Effector memory CD4-positive, alpha-beta T cell (primary cell): ENCODE results near the gene TLCD5.
A peak's percentile ranks its signal among the peaks of the same experiment; 100 is the strongest.

Source experiments
- DNase-seq, 3 donors: peaks; one replicate each; pipeline ENCODE4 v3.0.0-alpha.2; 2020
- H3K27ac ChIP-seq: 2 replicates; pipeline ENCODE4 v1.7.0; 2013; ENCODE audit warnings: mild to moderate bottlenecking, low read length, moderate library complexity; ENCODE audit not compliant: insufficient read depth, poor library complexity, severe bottlenecking
- H3K27me3 ChIP-seq: replicated peaks from 2 replicates; pipeline ENCODE4 v1.7.0; 2013; ENCODE audit warnings: mild to moderate bottlenecking, low read length; ENCODE audit not compliant: insufficient read depth, control insufficient read depth, poor library complexity, severe bottlenecking
- H3K36me3 ChIP-seq: 2 replicates; pipeline ENCODE4 v1.7.0; 2013; ENCODE audit warnings: mild to moderate bottlenecking, low read length, moderate library complexity; ENCODE audit not compliant: control insufficient read depth, insufficient read depth
- H3K4me1 ChIP-seq: 2 replicates; pipeline ENCODE4 v1.7.0; 2013; ENCODE audit warnings: low read length, mild to moderate bottlenecking; ENCODE audit not compliant: control insufficient read depth, insufficient read depth, poor library complexity, severe bottlenecking
- H3K4me3 ChIP-seq: 2 replicates; pipeline ENCODE4 v1.7.0; 2013; ENCODE audit warnings: low read length, low read depth, mild to moderate bottlenecking; ENCODE audit not compliant: insufficient read depth, poor library complexity, severe bottlenecking
- H3K9me3 ChIP-seq: 2 replicates; pipeline ENCODE4 v1.7.0; 2013; ENCODE audit warnings: mild to moderate bottlenecking, low read length, moderate library complexity; ENCODE audit not compliant: control insufficient read depth

TLCD5 gene

DNA sequence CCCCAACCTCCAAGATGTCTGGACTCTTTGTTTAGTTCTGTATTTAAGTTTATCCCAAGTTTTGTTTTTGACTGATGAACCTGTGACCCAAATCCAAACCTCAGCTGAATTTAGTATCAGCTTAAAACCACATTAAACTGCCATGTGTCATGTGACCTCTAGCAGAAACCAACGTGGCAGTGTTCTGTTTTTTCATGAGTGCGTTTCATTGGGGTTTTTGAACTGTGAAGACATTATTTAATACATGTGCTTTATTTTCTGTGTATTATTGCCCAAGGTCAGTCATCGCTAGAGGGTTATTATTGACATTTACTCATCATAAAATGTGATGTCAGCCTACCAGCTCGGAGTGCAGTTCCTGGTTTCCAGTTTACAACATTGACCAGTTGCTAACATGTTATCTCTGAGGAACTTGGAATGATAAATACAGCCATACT is 1.8 kb downstream of the TLCD5 start:
- H3K4me1 ChIP-seq = peaks cover 13% of the 10 kb centered on the region
- H3K36me3 ChIP-seq = no peaks in the 10 kb centered on the region
- H3K27me3 ChIP-seq = peaks cover 15% of the 10 kb centered on the region
- no peak for DNase-seq
- no peaks in the 10 kb centered on the region for H3K9me3 ChIP-seq
- no peak overlapping the region for H3K4me3 ChIP-seq
- H3K27ac ChIP-seq = no peak overlapping the region

- no peak for DNase-seq
- Histone ChIP-seq H3K27me3 (peaks cover 15% of the 10 kb centered on the region), H3K27ac (no peak overlapping the region), H3K9me3 (no peaks in the 10 kb centered on the region), H3K4me3 (no peak overlapping the region), H3K4me1 (peaks cover 13% of the 10 kb centered on the region), H3K36me3 (no peaks in the 10 kb centered on the region)
Observed at GRCh38 chr11:120327311-120327710, 2.2 kb downstream of the TLCD5 start.

GRCh38 chr11:120329556-120329955 is 4.5 kb downstream of the TLCD5 start:
- Histone ChIP-seq H3K4me1 (peaks cover 13% of the 10 kb centered on the region), H3K4me3 (no peak overlapping the region), H3K36me3 (no peaks in the 10 kb centered on the region), H3K9me3 (no peaks in the 10 kb centered on the region), H3K27me3 (peaks cover 8% of the 10 kb centered on the region), H3K27ac (no peak overlapping the region)
- no peak for DNase-seq

- no peak for DNase-seq
Observed at GRCh38 chr11:120330045-120330444, 4.9 kb downstream of the TLCD5 start.

GRCh38 chr11:120331301-120331996 is 6.3 kb downstream of the TLCD5 start:
- no peak for DNase-seq
- H3K27me3 ChIP-seq = peaks cover 4% of the 10 kb centered on the region
- H3K27ac ChIP-seq = no peak overlapping the region
- no peaks in the 10 kb centered on the region for H3K9me3 ChIP-seq
- peaks cover 13% of the 10 kb centered on the region for H3K4me1 ChIP-seq
- no peaks in the 10 kb centered on the region for H3K36me3 ChIP-seq
- no peak overlapping the region for H3K4me3 ChIP-seq

More at GRCh38 chr11:120330045-120330444, 4.9 kb downstream of the TLCD5 start:
- H3K4me3 ChIP-seq = no peak overlapping the region
- peaks cover 11% of the 10 kb centered on the region for H3K4me1 ChIP-seq
- H3K27me3 ChIP-seq = peaks cover 4% of the 10 kb centered on the region
- H3K9me3 ChIP-seq = no peaks in the 10 kb centered on the region
- no peaks in the 10 kb centered on the region for H3K36me3 ChIP-seq
- no peak overlapping the region for H3K27ac ChIP-seq

DNA sequence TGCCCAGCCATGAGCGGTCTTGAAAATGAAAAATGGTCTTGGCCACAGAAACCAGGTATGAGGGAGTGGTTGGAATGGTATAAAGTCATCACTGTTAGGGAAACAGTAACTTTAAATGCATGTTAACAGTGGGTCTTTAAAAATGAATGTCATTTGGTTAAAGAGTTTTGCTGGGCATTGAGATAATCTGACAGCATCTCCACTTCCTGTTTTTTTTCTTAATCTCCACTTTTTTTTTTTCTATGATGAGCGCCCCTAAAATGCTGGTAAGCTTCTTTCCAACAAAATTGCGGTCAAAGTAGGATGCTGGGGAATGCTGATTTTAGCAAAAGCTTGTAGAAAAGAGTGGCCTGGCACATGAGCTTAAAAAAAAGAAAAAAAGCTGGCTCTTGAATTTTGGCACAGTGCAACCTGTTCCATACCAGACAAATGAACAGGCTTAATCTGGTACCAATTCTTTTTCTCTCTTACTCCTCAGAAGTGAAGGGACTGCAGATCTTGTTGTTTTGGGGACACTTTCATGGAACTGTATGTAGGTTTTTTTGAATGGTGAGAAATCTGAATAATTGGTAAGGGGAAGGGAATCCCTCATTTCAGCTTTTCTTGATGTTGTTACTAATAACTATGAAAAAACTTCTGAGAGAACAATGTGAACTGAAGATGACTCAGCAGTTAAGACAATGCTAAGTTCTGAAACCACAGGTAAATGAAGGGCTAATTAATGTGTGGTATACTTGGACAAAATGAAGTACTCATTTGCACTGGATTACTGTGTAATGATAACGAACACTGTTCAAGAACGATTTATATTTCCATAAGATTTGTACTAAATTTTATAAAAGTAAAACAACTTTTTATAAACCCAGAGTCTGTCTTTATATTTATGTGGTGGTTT is 8.0 kb downstream of the TLCD5 start:
- DNase-seq = no peak
- H3K9me3 ChIP-seq = no peaks in the 10 kb centered on the region
- H3K4me1 ChIP-seq = peaks cover 19% of the 10 kb centered on the region
- H3K4me3 ChIP-seq = no peak overlapping the region
- no peaks in the 10 kb centered on the region for H3K36me3 ChIP-seq
- peaks cover 9% of the 10 kb centered on the region for H3K27me3 ChIP-seq
- H3K27ac ChIP-seq = no peak overlapping the region

DNA sequence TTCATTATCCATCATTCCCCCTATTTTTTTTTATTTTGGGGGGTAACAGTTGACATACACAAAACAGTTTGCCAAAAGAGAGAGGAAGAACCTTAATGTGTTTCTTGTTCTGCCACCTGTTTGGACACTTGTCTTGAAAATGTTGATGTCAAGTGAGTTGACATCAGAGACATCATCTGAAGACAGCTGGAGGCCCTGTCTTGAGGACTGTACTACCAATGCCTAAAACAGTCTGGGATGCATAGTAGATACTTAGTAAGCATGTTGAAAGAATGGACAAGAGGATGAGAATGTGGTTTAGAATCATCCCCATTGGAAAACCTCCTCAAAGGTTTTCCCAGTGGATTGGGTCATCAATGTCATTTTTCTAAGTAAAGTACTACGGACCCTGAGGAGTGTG is 8.7 kb downstream of the TLCD5 start:
- Histone ChIP-seq H3K36me3 (no peaks in the 10 kb centered on the region), H3K4me1 (peaks cover 19% of the 10 kb centered on the region), H3K27me3 (peaks cover 14% of the 10 kb centered on the region), H3K4me3 (no peak overlapping the region), H3K9me3 (no peaks in the 10 kb centered on the region), H3K27ac (no peak overlapping the region)
- DNase-seq = no peak

GRCh38 chr11:120334332-120334731 is 9.2 kb downstream of the TLCD5 start:
- no peaks in the 10 kb centered on the region for H3K36me3 ChIP-seq
- H3K9me3 ChIP-seq = no peaks in the 10 kb centered on the region
- no peak overlapping the region for H3K4me3 ChIP-seq
- DNase-seq = no peak
- peaks cover 19% of the 10 kb centered on the region for H3K4me1 ChIP-seq
- H3K27me3 ChIP-seq = peaks cover 14% of the 10 kb centered on the region
- no peak overlapping the region for H3K27ac ChIP-seq

DNA sequence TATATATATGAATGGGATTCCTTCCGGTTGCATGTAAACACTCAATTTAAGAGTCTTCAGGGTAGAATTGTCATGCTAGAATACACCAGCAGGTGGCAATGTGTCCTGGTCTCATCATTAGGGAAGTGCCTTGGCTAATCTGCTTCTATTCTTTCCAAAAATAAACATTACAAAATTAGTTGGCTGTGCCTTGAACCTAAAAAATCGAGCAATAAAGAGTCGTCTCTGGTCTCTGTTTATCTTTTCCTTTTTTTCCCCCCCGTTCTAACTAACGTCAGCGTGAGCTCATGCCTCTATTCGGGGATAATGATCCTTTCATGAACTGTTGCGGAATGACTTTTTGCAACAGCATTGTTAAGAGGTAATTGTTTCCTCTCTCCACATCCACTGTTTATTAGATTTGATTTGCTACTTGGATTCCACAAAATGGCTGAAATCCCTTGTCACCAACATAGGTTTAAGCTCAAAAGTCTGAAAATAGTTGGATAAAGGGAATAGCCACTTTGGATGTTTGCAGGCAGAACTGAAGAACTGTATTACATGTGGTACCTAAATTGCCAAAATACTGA is 9.9 kb downstream of the TLCD5 start:
- H3K27me3 ChIP-seq = peaks cover 12% of the 10 kb centered on the region
- no peaks in the 10 kb centered on the region for H3K9me3 ChIP-seq
- no peaks in the 10 kb centered on the region for H3K36me3 ChIP-seq
- H3K27ac ChIP-seq = no peak overlapping the region
- peaks cover 19% of the 10 kb centered on the region for H3K4me1 ChIP-seq
- peak overlapping the region; percentile 67 for H3K4me3 ChIP-seq
- peak in 2 of 3 donors; percentile 16 to 50 for DNase-seq

GRCh38 chr11:120335556-120335907 is 10.4 kb downstream of the TLCD5 start:
- DNase-seq = no peak
- Histone ChIP-seq H3K27ac (no peak overlapping the region), H3K4me3 (peak overlapping the region; percentile 67), H3K27me3 (peaks cover 10% of the 10 kb centered on the region), H3K9me3 (no peaks in the 10 kb centered on the region), H3K4me1 (peaks cover 19% of the 10 kb centered on the region), H3K36me3 (no peaks in the 10 kb centered on the region)
